Liver (tissue), 3 donors: Measurements from ENCODE around the gene NDUFAF8.

ENCODE experiments used
- CTCF ChIP-seq: fragments of 150-350 bp; IDR thresholded peaks from 2 replicates; pipeline ENCODE4 v1.5.1; 2017; ENCODE audit warnings: improper control_type of control experiment, low read depth, low read length; ENCODE audit not compliant: missing input control
- FOXA1 ChIP-seq: IDR thresholded peaks from 2 replicates; pipeline ENCODE4 v1.6.1; 2016; ENCODE audit warnings: antibody characterized with exemption
- RAD21 ChIP-seq, 2 donors: IDR thresholded peaks; 2 replicates each; pipeline ENCODE4 v1.6.1; 2016; ENCODE audit warnings: antibody characterized with exemption in 2 of 2, mild to moderate bottlenecking in 2 of 2
- REST ChIP-seq: IDR thresholded peaks from 2 replicates; pipeline ENCODE4 v1.6.1; 2016; ENCODE audit warnings: antibody characterized with exemption, mild to moderate bottlenecking
- SP1 ChIP-seq: IDR thresholded peaks from 2 replicates; pipeline ENCODE4 v1.6.1; 2018; ENCODE audit warnings: antibody characterized with exemption, mild to moderate bottlenecking
- YY1 ChIP-seq: IDR thresholded peaks from 2 replicates; pipeline ENCODE4 v1.6.1; 2016; ENCODE audit warnings: antibody characterized with exemption, mild to moderate bottlenecking
- donor health status: healthy.
- donor health status: healthy.

GRCh38 chr17:81279278-81280275, 40.5 kb downstream of the NDUFAF8 start:
- TF ChIP-seq CTCF, result no peak
- no peak for TF ChIP-seq SP1
- no peak for TF ChIP-seq REST
- no peak for TF ChIP-seq RAD21 (IDR thresholded peaks at IDR 0.05)
- no peak for TF ChIP-seq YY1
- no peak for TF ChIP-seq FOXA1
